Measurements from ENCODE around the gene PATL2.
"Not testable (repeated sequence)": the region's sequence is repeated elsewhere in the genome, so short reads cannot be mapped to it uniquely, and the experiment has no call there.

The PATL2 gene

DNA sequence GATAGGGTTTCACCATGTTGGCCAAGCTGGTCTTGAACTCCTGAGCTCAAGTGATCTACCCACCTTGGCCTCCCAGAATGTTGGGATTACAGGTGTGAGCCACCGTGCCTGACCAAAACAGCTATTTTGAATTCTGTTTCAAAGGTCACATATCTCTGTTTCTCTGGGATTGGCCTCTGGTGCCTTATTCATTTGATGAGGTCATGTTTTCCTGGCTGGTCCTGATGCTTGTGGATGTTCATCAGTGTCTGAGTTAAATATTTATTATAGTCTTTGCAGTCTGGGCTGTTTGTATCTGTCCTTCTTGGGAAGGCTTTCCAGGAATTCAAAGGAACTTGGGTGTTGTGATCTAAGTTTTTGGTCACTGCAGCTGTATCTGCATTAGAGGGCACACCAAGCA lies 5.1 kb downstream of the PATL2 start:
- peaks cover 13% of the 10 kb centered on the region for H3K4me1 ChIP-seq (ENCODE audit: insufficient read depth, low read length, severe bottlenecking)
- no peak overlapping the region for H3K4me2 ChIP-seq (ENCODE audit: low read length)
- TF ChIP-seq, protein P1, sequence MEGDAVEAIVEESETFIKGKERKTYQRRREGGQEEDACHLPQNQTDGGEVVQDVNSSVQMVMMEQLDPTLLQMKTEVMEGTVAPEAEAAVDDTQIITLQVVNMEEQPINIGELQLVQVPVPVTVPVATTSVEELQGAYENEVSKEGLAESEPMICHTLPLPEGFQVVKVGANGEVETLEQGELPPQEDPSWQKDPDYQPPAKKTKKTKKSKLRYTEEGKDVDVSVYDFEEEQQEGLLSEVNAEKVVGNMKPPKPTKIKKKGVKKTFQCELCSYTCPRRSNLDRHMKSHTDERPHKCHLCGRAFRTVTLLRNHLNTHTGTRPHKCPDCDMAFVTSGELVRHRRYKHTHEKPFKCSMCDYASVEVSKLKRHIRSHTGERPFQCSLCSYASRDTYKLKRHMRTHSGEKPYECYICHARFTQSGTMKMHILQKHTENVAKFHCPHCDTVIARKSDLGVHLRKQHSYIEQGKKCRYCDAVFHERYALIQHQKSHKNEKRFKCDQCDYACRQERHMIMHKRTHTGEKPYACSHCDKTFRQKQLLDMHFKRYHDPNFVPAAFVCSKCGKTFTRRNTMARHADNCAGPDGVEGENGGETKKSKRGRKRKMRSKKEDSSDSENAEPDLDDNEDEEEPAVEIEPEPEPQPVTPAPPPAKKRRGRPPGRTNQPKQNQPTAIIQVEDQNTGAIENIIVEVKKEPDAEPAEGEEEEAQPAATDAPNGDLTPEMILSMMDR (IDR thresholded peaks at IDR 0.05; ENCODE audit: low read length), result no peak
- TF ChIP-seq EZH2 (IDR thresholded peaks at IDR 0.05; ENCODE audit: borderline replicate concordance, low read length), result no peak
- H3K27ac ChIP-seq (ENCODE audit: low read depth, low read length, poor library complexity, severe bottlenecking), result no peak overlapping the region
- no peak overlapping the region for H2AFZ ChIP-seq (ENCODE audit: low read length)
- peaks cover 8% of the 10 kb centered on the region; the same call in 1 of the 2 replicates for H3K9me3 ChIP-seq (ENCODE audit: low read length)
- no peak overlapping the region for H3K4me3 ChIP-seq (ENCODE audit: low read depth, low read length, poor library complexity, severe bottlenecking)
- no peak overlapping the region for H3K9ac ChIP-seq (ENCODE audit: low read length)
- H3K9me2 ChIP-seq (ENCODE audit: low read depth, low read length), result no peaks in the 10 kb centered on the region
- no peaks in the 10 kb centered on the region for H3F3A ChIP-seq (ENCODE audit: insufficient read depth, low read length)
- no peaks in the 10 kb centered on the region for H3K27me3 ChIP-seq (ENCODE audit: insufficient read depth, low read length)
- H3K36me3 ChIP-seq (ENCODE audit: insufficient read depth, low read length), result no peaks in the 10 kb centered on the region; the same call in 1 of the 2 replicates
- no peaks in the 10 kb centered on the region for H3K79me2 ChIP-seq (ENCODE audit: insufficient read depth, low read length)
- no peaks in the 10 kb centered on the region for H4K20me1 ChIP-seq (ENCODE audit: insufficient read depth, low read length)

DNA sequence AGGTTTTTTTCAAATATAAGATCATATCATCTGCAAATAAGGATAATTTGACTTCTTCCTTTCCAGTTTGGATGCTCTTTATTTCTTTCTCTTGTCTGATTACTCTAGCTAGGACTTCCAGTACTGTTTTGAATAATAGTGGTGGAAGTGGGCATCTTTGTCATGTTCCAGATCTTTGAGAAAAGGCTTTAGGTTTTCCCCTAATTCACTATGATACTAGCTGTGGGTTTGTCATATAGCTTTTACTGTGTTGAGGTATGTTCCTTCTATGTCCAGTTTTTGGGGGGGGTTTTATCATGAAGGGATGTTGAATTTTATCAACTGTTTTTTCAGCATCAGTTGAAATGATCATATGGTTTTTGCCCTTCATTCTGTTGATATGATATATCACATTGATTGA lies 10.4 kb downstream of the PATL2 start:
- H3K27ac ChIP-seq (ENCODE audit: low read depth, low read length, poor library complexity, severe bottlenecking); H3K4me3 ChIP-seq (ENCODE audit: low read depth, low read length, poor library complexity, severe bottlenecking); H2AFZ ChIP-seq (ENCODE audit: low read length); H3K4me2 ChIP-seq (ENCODE audit: low read length); H3K9me3 ChIP-seq (ENCODE audit: low read length); H3F3A ChIP-seq (ENCODE audit: insufficient read depth, low read length); H3K36me3 ChIP-seq (ENCODE audit: insufficient read depth, low read length); H3K9me2 ChIP-seq (ENCODE audit: low read depth, low read length); H4K20me1 ChIP-seq (ENCODE audit: insufficient read depth, low read length); H3K4me1 ChIP-seq (ENCODE audit: insufficient read depth, low read length, severe bottlenecking); H3K9ac ChIP-seq (ENCODE audit: low read length); H3K79me2 ChIP-seq (ENCODE audit: insufficient read depth, low read length); H3K27me3 ChIP-seq (ENCODE audit: insufficient read depth, low read length): not testable (repeated sequence)

DNA sequence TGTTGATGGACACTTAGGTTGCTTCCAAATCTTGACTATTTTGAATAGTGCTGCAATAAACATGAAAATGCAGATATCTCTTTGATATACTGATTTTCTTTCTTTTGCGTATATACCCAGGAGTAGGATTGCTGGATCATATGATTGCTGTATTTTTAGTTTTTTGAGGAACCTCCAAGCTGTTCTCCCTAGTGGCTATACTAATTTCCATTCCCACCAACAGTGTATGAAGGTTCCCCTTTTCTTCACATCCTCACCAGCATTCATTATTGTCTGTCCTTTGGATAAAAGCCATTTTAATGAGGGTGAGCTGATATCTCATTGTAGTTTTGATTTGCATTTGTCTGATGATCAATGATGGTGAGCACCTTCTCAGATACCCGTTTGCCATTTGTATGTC lies 12.5 kb downstream of the PATL2 start:
- Histone ChIP-seq H3K9ac (ENCODE audit: low read length) (no peak overlapping the region), H3K4me2 (ENCODE audit: low read length) (no peak overlapping the region), H3K9me3 (ENCODE audit: low read length) (peaks cover 9% of the 10 kb centered on the region; the same call in 1 of the 2 replicates), H3K9me2 (ENCODE audit: low read depth, low read length) (no peaks in the 10 kb centered on the region), H3K79me2 (ENCODE audit: insufficient read depth, low read length) (no peaks in the 10 kb centered on the region), H3K27ac (ENCODE audit: low read depth, low read length, poor library complexity, severe bottlenecking) (no peak overlapping the region), H3K36me3 (ENCODE audit: insufficient read depth, low read length) (no peaks in the 10 kb centered on the region; the same call in 1 of the 2 replicates), H3K4me3 (ENCODE audit: low read depth, low read length, poor library complexity, severe bottlenecking) (no peak overlapping the region), H3K27me3 (ENCODE audit: insufficient read depth, low read length) (no peaks in the 10 kb centered on the region), H4K20me1 (ENCODE audit: insufficient read depth, low read length) (no peaks in the 10 kb centered on the region), H3K4me1 (ENCODE audit: insufficient read depth, low read length, severe bottlenecking) (peaks cover 8% of the 10 kb centered on the region), H3F3A (ENCODE audit: insufficient read depth, low read length) (no peaks in the 10 kb centered on the region; the same call in 1 of the 2 replicates), H2AFZ (ENCODE audit: low read length) (no peak overlapping the region)
- no peak for TF ChIP-seq EZH2 (IDR thresholded peaks at IDR 0.05; ENCODE audit: borderline replicate concordance, low read length)
- TF ChIP-seq, protein P1 (IDR thresholded peaks at IDR 0.05; ENCODE audit: low read length), result no peak

DNA sequence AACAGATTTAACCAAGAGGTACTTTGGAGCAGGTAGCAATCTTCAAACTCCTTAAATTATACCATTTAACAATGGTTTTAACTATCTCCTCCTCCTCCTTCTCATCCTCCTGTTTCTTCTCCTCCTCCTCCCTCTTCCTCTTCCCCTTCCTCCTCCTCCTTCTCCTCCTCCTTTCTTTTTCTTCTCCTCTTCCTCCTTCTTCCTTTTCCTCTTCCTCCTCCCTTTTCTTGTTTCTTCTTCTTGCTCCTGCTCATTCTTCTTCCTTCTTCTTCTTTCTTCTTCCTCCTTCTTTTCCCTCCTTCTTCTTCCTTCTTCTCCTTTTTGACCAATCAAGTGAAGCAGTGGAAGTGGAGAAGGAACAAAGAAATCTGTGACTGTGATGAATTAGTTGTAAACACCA lies 14.1 kb downstream of the PATL2 start:
- Histone ChIP-seq H3K36me3 (ENCODE audit: insufficient read depth, low read length) (no peaks in the 10 kb centered on the region; the same call in 1 of the 2 replicates), H3K9ac (ENCODE audit: low read length) (no peak overlapping the region), H3K4me3 (ENCODE audit: low read depth, low read length, poor library complexity, severe bottlenecking) (no peak overlapping the region), H3K4me2 (ENCODE audit: low read length) (no peak overlapping the region), H3K79me2 (ENCODE audit: insufficient read depth, low read length) (no peaks in the 10 kb centered on the region), H3K9me2 (ENCODE audit: low read depth, low read length) (no peaks in the 10 kb centered on the region), H3K4me1 (ENCODE audit: insufficient read depth, low read length, severe bottlenecking) (peaks cover 8% of the 10 kb centered on the region), H3K9me3 (ENCODE audit: low read length) (peaks cover 6% of the 10 kb centered on the region; the same call in 1 of the 2 replicates), H3K27ac (ENCODE audit: low read depth, low read length, poor library complexity, severe bottlenecking) (no peak overlapping the region), H3F3A (ENCODE audit: insufficient read depth, low read length) (no peaks in the 10 kb centered on the region; the same call in 1 of the 2 replicates), H3K27me3 (ENCODE audit: insufficient read depth, low read length) (no peaks in the 10 kb centered on the region), H2AFZ (ENCODE audit: low read length) (no peak overlapping the region), H4K20me1 (ENCODE audit: insufficient read depth, low read length) (no peaks in the 10 kb centered on the region)
- TF ChIP-seq EZH2 (IDR thresholded peaks at IDR 0.05; ENCODE audit: borderline replicate concordance, low read length), result no peak
- TF ChIP-seq, protein P1 (IDR thresholded peaks at IDR 0.05; ENCODE audit: low read length), result no peak
